Nephron (organoid): ENCODE data around the gene FGGY.
A peak's percentile ranks its signal among the peaks of the same experiment; 100 is the strongest.

ENCODE experiments used
- H3K27ac Mint-ChIP-seq, 3 experiments: 2 replicates each; pipeline ENCODE4 v1.8.0; 2020; ENCODE audit warnings: mixed read lengths in 3 of 3, mild to moderate bottlenecking in 2 of 3, moderate library complexity in 1 of 3
- H3K27me3 Mint-ChIP-seq: 2 replicates; pipeline ENCODE4 v1.8.0; 2021; ENCODE audit warnings: low read depth, mild to moderate bottlenecking, moderate library complexity, mixed read lengths
- H3K36me3 Mint-ChIP-seq: 2 replicates; pipeline ENCODE4 v1.8.0; 2020; ENCODE audit warnings: low read depth, mixed read lengths
- H3K4me1 Mint-ChIP-seq: 2 replicates; pipeline ENCODE4 v1.8.0; 2020; ENCODE audit warnings: mixed read lengths
- H3K4me3 Mint-ChIP-seq, 3 experiments: 2 replicates each; pipeline ENCODE4 v1.8.0; 2020; ENCODE audit warnings: mild to moderate bottlenecking in 3 of 3, mixed read lengths in 3 of 3, moderate library complexity in 2 of 3
- H3K9me3 Mint-ChIP-seq: 2 replicates; pipeline ENCODE4 v1.8.0; 2020; ENCODE audit warnings: mixed read lengths
- TF ChIP-seq, protein P1 (sequence below), 3 experiments: fragments of 200-600 bp; sonication (generic); IDR thresholded peaks; one replicate each; pipeline ENCODE4 v1.5.0; 2021; ENCODE audit warnings: antibody characterized with exemption in 3 of 3; ENCODE audit not compliant: unreplicated experiment in 3 of 3

FGGY gene

GRCh38 chr1:59357645-59358320 lies 60.9 kb downstream of the FGGY start:
- Mint-ChIP-seq H3K9me3 (no peaks in the 10 kb centered on the region), H3K4me1 (peaks cover 38% of the 10 kb centered on the region), H3K27ac (no peak overlapping the region), H3K4me3 (no peak overlapping the region), H3K27me3 (no peaks in the 10 kb centered on the region), H3K36me3 (no peaks in the 10 kb centered on the region)
- TF ChIP-seq, protein P1, sequence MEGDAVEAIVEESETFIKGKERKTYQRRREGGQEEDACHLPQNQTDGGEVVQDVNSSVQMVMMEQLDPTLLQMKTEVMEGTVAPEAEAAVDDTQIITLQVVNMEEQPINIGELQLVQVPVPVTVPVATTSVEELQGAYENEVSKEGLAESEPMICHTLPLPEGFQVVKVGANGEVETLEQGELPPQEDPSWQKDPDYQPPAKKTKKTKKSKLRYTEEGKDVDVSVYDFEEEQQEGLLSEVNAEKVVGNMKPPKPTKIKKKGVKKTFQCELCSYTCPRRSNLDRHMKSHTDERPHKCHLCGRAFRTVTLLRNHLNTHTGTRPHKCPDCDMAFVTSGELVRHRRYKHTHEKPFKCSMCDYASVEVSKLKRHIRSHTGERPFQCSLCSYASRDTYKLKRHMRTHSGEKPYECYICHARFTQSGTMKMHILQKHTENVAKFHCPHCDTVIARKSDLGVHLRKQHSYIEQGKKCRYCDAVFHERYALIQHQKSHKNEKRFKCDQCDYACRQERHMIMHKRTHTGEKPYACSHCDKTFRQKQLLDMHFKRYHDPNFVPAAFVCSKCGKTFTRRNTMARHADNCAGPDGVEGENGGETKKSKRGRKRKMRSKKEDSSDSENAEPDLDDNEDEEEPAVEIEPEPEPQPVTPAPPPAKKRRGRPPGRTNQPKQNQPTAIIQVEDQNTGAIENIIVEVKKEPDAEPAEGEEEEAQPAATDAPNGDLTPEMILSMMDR (IDR thresholded peaks at IDR 0.05; ENCODE audit: unreplicated experiment in 3 of 3) = no peak

GRCh38 chr1:59359325-59359724 lies 62.4 kb downstream of the FGGY start:
- H3K27me3 Mint-ChIP-seq = no peaks in the 10 kb centered on the region
- H3K27ac Mint-ChIP-seq = no peak overlapping the region
- TF ChIP-seq, protein P1 (IDR thresholded peaks at IDR 0.05; ENCODE audit: unreplicated experiment in 3 of 3) = no peak
- H3K9me3 Mint-ChIP-seq = no peaks in the 10 kb centered on the region
- no peaks in the 10 kb centered on the region for H3K36me3 Mint-ChIP-seq
- H3K4me1 Mint-ChIP-seq = peaks cover 41% of the 10 kb centered on the region
- H3K4me3 Mint-ChIP-seq = no peak overlapping the region

DNA sequence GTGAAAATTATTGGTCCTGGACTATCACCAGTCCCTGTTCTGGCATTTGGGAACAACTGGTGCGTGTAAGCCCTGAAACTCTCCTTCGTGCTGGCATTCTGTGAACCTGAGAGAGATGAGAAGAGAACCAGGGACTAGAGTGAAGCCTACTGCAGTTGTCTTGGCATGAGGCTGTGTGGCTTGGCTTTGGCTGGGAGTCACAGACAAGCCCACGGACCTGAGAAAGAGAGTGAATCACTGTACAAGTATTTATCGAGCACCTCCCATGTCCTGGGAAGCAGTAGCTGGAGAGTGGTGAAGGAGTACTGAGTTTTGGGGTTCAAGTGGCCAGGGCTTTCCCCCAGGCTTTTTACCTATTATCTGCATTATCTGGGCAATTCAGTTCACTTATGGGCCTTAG lies 63.3 kb downstream of the FGGY start:
- TF ChIP-seq, protein P1 (IDR thresholded peaks at IDR 0.05; ENCODE audit: unreplicated experiment in 3 of 3) = no peak
- H3K9me3 Mint-ChIP-seq = no peaks in the 10 kb centered on the region
- no peaks in the 10 kb centered on the region for H3K36me3 Mint-ChIP-seq
- H3K4me3 Mint-ChIP-seq = no peak overlapping the region
- no peaks in the 10 kb centered on the region for H3K27me3 Mint-ChIP-seq
- peak overlapping the region in 1 of 3 experiments; percentile 9 for H3K27ac Mint-ChIP-seq
- peaks cover 40% of the 10 kb centered on the region for H3K4me1 Mint-ChIP-seq

GRCh38 chr1:59360729-59361128 lies 63.8 kb downstream of the FGGY start:
- H3K36me3 Mint-ChIP-seq = no peaks in the 10 kb centered on the region
- H3K4me1 Mint-ChIP-seq = peaks cover 42% of the 10 kb centered on the region
- H3K9me3 Mint-ChIP-seq = no peaks in the 10 kb centered on the region
- TF ChIP-seq, protein P1 (IDR thresholded peaks at IDR 0.05; ENCODE audit: unreplicated experiment in 3 of 3) = no peak
- no peak overlapping the region for H3K4me3 Mint-ChIP-seq
- no peaks in the 10 kb centered on the region for H3K27me3 Mint-ChIP-seq
- peak overlapping the region in 1 of 3 experiments; percentile 9 for H3K27ac Mint-ChIP-seq

DNA sequence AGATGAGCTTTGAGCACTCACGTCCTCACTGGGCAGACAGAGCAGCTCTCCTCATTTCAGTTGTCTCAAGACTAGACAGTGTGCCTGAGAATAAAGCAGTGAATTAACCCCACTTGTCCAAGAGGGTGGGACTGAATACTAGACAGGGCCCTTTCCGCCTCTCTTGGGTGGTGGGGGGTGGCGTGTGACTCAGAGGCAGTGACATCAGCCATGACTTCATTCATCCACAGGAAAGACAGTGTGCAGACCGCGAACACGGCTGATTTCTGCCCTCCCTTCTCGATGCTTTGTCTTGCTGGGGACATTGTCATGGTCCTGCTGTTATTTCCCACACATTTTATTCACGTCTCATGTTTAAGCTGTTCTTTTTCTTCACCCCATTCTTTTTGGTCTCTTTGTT lies 64.9 kb downstream of the FGGY start:
- H3K9me3 Mint-ChIP-seq = peaks cover 2% of the 10 kb centered on the region
- H3K4me3 Mint-ChIP-seq = no peak overlapping the region
- H3K36me3 Mint-ChIP-seq = no peaks in the 10 kb centered on the region
- TF ChIP-seq, protein P1 (IDR thresholded peaks at IDR 0.05; ENCODE audit: unreplicated experiment in 3 of 3) = no peak
- H3K27ac Mint-ChIP-seq = no peak overlapping the region
- H3K27me3 Mint-ChIP-seq = no peaks in the 10 kb centered on the region
- peaks cover 49% of the 10 kb centered on the region for H3K4me1 Mint-ChIP-seq

DNA sequence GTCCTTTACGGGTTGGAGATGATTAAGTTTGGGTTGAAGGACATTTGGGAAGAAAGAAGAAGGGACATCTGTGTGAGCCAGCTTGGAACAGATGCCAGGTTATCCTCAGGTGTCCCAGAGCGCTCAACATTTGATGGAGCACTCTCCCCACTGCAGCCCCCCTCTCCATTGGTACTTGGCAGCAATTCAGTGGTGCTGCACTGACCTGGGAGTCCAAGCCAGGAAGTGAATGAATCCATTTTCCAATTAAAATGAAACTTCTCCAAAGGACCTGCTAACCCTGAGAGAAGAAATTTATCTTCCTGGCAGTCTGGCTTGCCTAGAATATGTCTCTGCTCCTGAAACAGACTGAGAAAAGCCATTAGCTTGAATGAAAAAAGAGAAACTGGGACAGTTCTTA lies 67.1 kb downstream of the FGGY start:
- Mint-ChIP-seq H3K4me1 (peaks cover 59% of the 10 kb centered on the region), H3K4me3 (no peak overlapping the region), H3K36me3 (peaks cover 16% of the 10 kb centered on the region), H3K27ac (peak overlapping the region in 2 of 3 experiments; percentile 7 to 34), H3K27me3 (no peaks in the 10 kb centered on the region), H3K9me3 (peaks cover 11% of the 10 kb centered on the region)
- TF ChIP-seq, protein P1 (IDR thresholded peaks at IDR 0.05; ENCODE audit: unreplicated experiment in 3 of 3) = no peak
